B cell (primary cell): Measurements from ENCODE around the gene NPPB.

Experiments used
- EZH2 ChIP-seq: IDR thresholded peaks from 2 replicates; pipeline ENCODE4 v1.6.1; 2012; ENCODE audit warnings: borderline replicate concordance, low read depth, mild to moderate bottlenecking, moderate library complexity, low read length; ENCODE audit not compliant: insufficient read depth, poor library complexity, severe bottlenecking
- TF ChIP-seq, protein P1 (sequence below): fragments of 200-600 bp; IDR thresholded peaks from one replicate; pipeline ENCODE4 v1.8.0; 2022; ENCODE audit warnings: antibody characterized with exemption, mild to moderate bottlenecking

DNA sequence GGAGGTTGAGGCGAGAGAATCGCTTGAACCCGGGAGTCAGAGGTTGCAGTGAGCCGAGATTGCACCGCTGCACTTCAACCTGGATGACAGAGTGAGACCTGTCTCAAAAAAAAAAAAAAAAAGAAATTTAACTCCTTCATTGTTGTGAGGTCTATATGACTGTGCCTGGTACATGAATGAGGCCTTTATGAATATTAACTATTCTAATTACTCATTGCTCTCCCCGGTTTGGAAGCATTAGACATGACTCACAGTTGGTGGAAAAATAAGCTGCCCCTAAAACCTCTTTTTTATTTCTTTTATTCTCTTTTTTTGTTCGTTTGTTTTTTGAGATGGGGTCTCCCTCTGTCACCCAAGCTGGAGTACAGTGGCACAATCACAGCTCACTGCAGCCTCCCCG lies 3.3 kb downstream of the NPPB start:
- TF ChIP-seq, protein P1, sequence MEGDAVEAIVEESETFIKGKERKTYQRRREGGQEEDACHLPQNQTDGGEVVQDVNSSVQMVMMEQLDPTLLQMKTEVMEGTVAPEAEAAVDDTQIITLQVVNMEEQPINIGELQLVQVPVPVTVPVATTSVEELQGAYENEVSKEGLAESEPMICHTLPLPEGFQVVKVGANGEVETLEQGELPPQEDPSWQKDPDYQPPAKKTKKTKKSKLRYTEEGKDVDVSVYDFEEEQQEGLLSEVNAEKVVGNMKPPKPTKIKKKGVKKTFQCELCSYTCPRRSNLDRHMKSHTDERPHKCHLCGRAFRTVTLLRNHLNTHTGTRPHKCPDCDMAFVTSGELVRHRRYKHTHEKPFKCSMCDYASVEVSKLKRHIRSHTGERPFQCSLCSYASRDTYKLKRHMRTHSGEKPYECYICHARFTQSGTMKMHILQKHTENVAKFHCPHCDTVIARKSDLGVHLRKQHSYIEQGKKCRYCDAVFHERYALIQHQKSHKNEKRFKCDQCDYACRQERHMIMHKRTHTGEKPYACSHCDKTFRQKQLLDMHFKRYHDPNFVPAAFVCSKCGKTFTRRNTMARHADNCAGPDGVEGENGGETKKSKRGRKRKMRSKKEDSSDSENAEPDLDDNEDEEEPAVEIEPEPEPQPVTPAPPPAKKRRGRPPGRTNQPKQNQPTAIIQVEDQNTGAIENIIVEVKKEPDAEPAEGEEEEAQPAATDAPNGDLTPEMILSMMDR = no peak
- no peak for TF ChIP-seq EZH2
